Measurements from ENCODE around the gene KCTD13.

The KCTD13 gene

GRCh38 chr16:29858974-29859373 lies 67.1 kb downstream of the KCTD13 start:
- intact Hi-C loops (cut with DNase I), result no loop called here
- no peak for DNase-seq

DNA sequence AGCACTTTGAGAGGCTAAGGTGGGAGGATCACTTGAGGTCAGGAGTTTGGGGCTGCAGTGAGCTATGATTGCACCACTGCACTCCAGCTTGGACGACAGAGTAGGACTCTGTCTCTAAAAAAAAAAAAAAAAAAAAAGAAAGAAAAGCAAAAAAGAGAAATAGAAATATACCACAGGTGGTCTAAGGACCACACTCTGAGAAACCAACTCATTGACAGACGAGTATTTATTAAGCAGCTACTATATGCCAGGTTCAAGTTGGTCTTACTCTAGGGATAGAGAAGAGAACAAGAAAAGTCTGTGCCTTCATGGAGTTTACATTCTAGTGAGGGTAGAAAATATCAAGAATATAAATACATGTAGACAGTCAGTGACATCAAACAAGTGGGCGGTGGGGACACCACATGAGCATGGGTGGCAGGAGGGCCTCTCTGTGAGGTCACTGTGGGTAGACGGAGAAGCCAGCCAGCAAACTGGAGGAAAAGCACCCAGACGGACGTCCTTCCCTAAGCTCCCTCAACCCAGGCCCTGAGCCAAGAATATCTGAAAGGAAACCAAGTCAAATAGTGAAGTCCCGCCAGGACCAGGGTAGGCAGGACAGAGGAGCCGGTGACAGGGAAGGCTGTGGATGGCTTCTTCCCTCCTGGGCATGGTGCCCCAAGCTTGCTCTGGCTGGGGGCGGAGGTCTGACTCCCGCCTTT lies 67.7 kb downstream of the KCTD13 start:
- no peak for DNase-seq
- intact Hi-C loops (cut with DNase I), result no loop called here

- intact Hi-C loops (cut with DNase I), result no loop called here
- DNase-seq, result no peak
Measured at GRCh38 chr16:29857133-29857760, 68.8 kb downstream of the KCTD13 start.
